Stomach (tissue), 4 donors: Measurements from ENCODE around the gene ETS1.

ENCODE experiments used
- CTCF ChIP-seq, 7 experiments: fragments of 450-650 bp in 4 of 7; fragments of 200-600 bp in 3 of 7; sonication (generic) in 3 of 7; IDR thresholded peaks; one replicate each; pipeline ENCODE4 v1.5.1; 2016 to 2019; ENCODE audit warnings: antibody characterized with exemption in 7 of 7, control low read depth in 2 of 7, mild to moderate bottlenecking in 1 of 7
- EP300 ChIP-seq: sonication (generic); formaldehyde crosslinking; IDR thresholded peaks from one replicate; pipeline ENCODE4 v1.6.1; 2017; ENCODE audit warnings: antibody characterized with exemption
- POLR2A ChIP-seq, 4 donors: fragments of 450-650 bp; IDR thresholded peaks; one replicate each; pipeline ENCODE4 v1.6.1; 2016; ENCODE audit warnings: antibody characterized with exemption in 4 of 4, control low read depth in 2 of 4, mild to moderate bottlenecking in 1 of 4, moderate library complexity in 1 of 4
- POLR2AphosphoS5 ChIP-seq, 3 donors: sonication (generic); formaldehyde crosslinking; IDR thresholded peaks; one replicate each; pipeline ENCODE4 v1.6.1; 2016; ENCODE audit warnings: antibody characterized with exemption in 3 of 3

GRCh38 chr11:128467610-128468041 is 119.7 kb downstream of the ETS1 start:
- TF ChIP-seq EP300 (no peak), CTCF (IDR thresholded peaks at IDR 0.05) (no peak), POLR2A (IDR thresholded peaks at IDR 0.05) (no peak), POLR2AphosphoS5 (IDR thresholded peaks at IDR 0.05) (peak in 1 of 3 donors; percentile 76)
